ENCODE measurements around the gene TBRG1. TPM values are rescaled to one million over a fixed set of nuclear protein-coding genes. Genes with fewer than 3 reads are reported as not detected.

The TBRG1 gene
- total RNA-seq, 1 donor from 2014 or later, result 45.4 TPM

- Histone ChIP-seq H3K27me3 (ENCODE audit: control insufficient read depth, insufficient read depth, low read length) (no peaks in the 10 kb centered on the region), H3K4me3 (ENCODE audit: low read depth, low read length) (no peak overlapping the region), H3K36me3 (ENCODE audit: control insufficient read depth, insufficient read depth, low read length) (no peaks in the 10 kb centered on the region)
- TF ChIP-seq CTCF (IDR thresholded peaks at IDR 0.05; ENCODE audit: insufficient read depth, low read length, poor library complexity, severe bottlenecking), result no peak
- DNase-seq (ENCODE audit: low read depth), result no peak
Measured at GRCh38 chr11:124635932-124636331, 13.3 kb downstream of the TBRG1 start.

- no peaks in the 10 kb centered on the region for H3K27me3 ChIP-seq (ENCODE audit: control insufficient read depth, insufficient read depth, low read length)
- H3K36me3 ChIP-seq (ENCODE audit: control insufficient read depth, insufficient read depth, low read length), result no peaks in the 10 kb centered on the region
- TF ChIP-seq CTCF (IDR thresholded peaks at IDR 0.05; ENCODE audit: insufficient read depth, low read length, poor library complexity, severe bottlenecking), result no peak
- no peak overlapping the region for H3K4me3 ChIP-seq (ENCODE audit: low read depth, low read length)
- no peak for DNase-seq (ENCODE audit: low read depth)
Measured at GRCh38 chr11:124638500-124638899, 15.8 kb downstream of the TBRG1 start.

GRCh38 chr11:124639186-124639585, 16.5 kb downstream of the TBRG1 start:
- Histone ChIP-seq H3K36me3 (ENCODE audit: control insufficient read depth, insufficient read depth, low read length) (no peaks in the 10 kb centered on the region), H3K27me3 (ENCODE audit: control insufficient read depth, insufficient read depth, low read length) (no peaks in the 10 kb centered on the region), H3K4me3 (ENCODE audit: low read depth, low read length) (no peak overlapping the region)
- no peak for TF ChIP-seq CTCF (IDR thresholded peaks at IDR 0.05; ENCODE audit: insufficient read depth, low read length, poor library complexity, severe bottlenecking)
- no peak for DNase-seq (ENCODE audit: low read depth)

GRCh38 chr11:124640666-124641065, 18.0 kb downstream of the TBRG1 start:
- DNase-seq (ENCODE audit: low read depth), result no peak
- H3K4me3 ChIP-seq (ENCODE audit: low read depth, low read length), result no peak overlapping the region
- no peaks in the 10 kb centered on the region for H3K27me3 ChIP-seq (ENCODE audit: control insufficient read depth, insufficient read depth, low read length)
- H3K36me3 ChIP-seq (ENCODE audit: control insufficient read depth, insufficient read depth, low read length), result no peaks in the 10 kb centered on the region
- no peak for TF ChIP-seq CTCF (IDR thresholded peaks at IDR 0.05; ENCODE audit: insufficient read depth, low read length, poor library complexity, severe bottlenecking)

- H3K36me3 ChIP-seq (ENCODE audit: control insufficient read depth, insufficient read depth, low read length), result no peaks in the 10 kb centered on the region
- no peak overlapping the region for H3K4me3 ChIP-seq (ENCODE audit: low read depth, low read length)
- H3K27me3 ChIP-seq (ENCODE audit: control insufficient read depth, insufficient read depth, low read length), result no peaks in the 10 kb centered on the region
- no peak for DNase-seq (ENCODE audit: low read depth)
- TF ChIP-seq CTCF (IDR thresholded peaks at IDR 0.05; ENCODE audit: insufficient read depth, low read length, poor library complexity, severe bottlenecking), result no peak
Measured at GRCh38 chr11:124642628-124643027, 20.0 kb downstream of the TBRG1 start.

- no peaks in the 10 kb centered on the region for H3K27me3 ChIP-seq (ENCODE audit: control insufficient read depth, insufficient read depth, low read length)
- no peak overlapping the region for H3K4me3 ChIP-seq (ENCODE audit: low read depth, low read length)
- no peak for DNase-seq (ENCODE audit: low read depth)
- TF ChIP-seq CTCF (IDR thresholded peaks at IDR 0.05; ENCODE audit: insufficient read depth, low read length, poor library complexity, severe bottlenecking), result no peak
- H3K36me3 ChIP-seq (ENCODE audit: control insufficient read depth, insufficient read depth, low read length), result no peaks in the 10 kb centered on the region
Measured at GRCh38 chr11:124643042-124643604, 20.5 kb downstream of the TBRG1 start.

Measured in kidney epithelial cell (primary cell).